Astrocyte (in vitro differentiated cells and primary cell): Measurements from ENCODE around the gene PHETA2. TPM values are rescaled to one million over a fixed set of nuclear protein-coding genes. Genes with fewer than 3 reads are reported as not detected.

Experiments
- DNase-seq: peaks from one replicate; pipeline ENCODE4 v3.0.0-alpha.2; 2010; ENCODE audit warnings: low read depth
- FAIRE-seq: peaks from 2 replicates; lab custom pipeline; 2011; peaks lifted over from hg19 to GRCh38; lab: Jason Lieb, UNC
- H2AFZ ChIP-seq: 2 replicates; pipeline ENCODE4 v1.6.0; 2012; ENCODE audit warnings: low read depth, low read length, inconsistent platforms
- H3K27ac ChIP-seq: 2 replicates; pipeline ENCODE4 v1.5.1; 2011; ENCODE audit warnings: low read depth, low read length, inconsistent platforms
- H3K27me3 ChIP-seq: 2 replicates; pipeline ENCODE4 v1.6.0; 2011; ENCODE audit warnings: low read length, inconsistent platforms; ENCODE audit not compliant: insufficient read depth
- H3K36me3 ChIP-seq: 2 replicates; pipeline ENCODE4 v1.5.1; 2011; ENCODE audit warnings: low read length, inconsistent platforms; ENCODE audit not compliant: insufficient read depth
- H3K4me1 ChIP-seq: 2 replicates; pipeline ENCODE4 v1.5.1; 2011; ENCODE audit warnings: low read length, inconsistent platforms; ENCODE audit not compliant: insufficient read depth
- H3K4me2 ChIP-seq: 2 replicates; pipeline ENCODE4 v1.6.0; 2012; ENCODE audit warnings: low read length, inconsistent platforms
- H3K4me3 ChIP-seq: 2 replicates; pipeline ENCODE4 v1.5.1; 2011; ENCODE audit warnings: low read depth, mild to moderate bottlenecking, low read length, inconsistent platforms; ENCODE audit not compliant: insufficient read depth
- H3K79me2 ChIP-seq: 2 replicates; pipeline ENCODE4 v1.6.0; 2012; ENCODE audit warnings: mild to moderate bottlenecking, low read length, inconsistent platforms; ENCODE audit not compliant: insufficient read depth
- H3K9ac ChIP-seq: 2 replicates; pipeline ENCODE4 v1.6.0; 2012; ENCODE audit warnings: mild to moderate bottlenecking, low read length, inconsistent platforms
- H3K9me3 ChIP-seq: 2 replicates; pipeline ENCODE4 v1.5.1; 2012; ENCODE audit warnings: low read depth, mild to moderate bottlenecking, low read length, inconsistent platforms; ENCODE audit not compliant: insufficient read depth
- H4K20me1 ChIP-seq: 2 replicates; pipeline ENCODE4 v1.6.0; 2012; ENCODE audit warnings: low read length, inconsistent platforms; ENCODE audit not compliant: insufficient read depth
- H3K27ac Mint-ChIP-seq: one replicate; pipeline ENCODE4 v1.8.0; 2021; ENCODE audit warnings: mild to moderate bottlenecking, mixed read lengths; ENCODE audit not compliant: unreplicated experiment
- H3K27me3 Mint-ChIP-seq: one replicate; pipeline ENCODE4 v1.8.0; 2021; ENCODE audit warnings: low read depth, mixed read lengths; ENCODE audit not compliant: unreplicated experiment
- H3K36me3 Mint-ChIP-seq: one replicate; pipeline ENCODE4 v1.8.0; 2021; ENCODE audit warnings: low read depth, mixed read lengths; ENCODE audit not compliant: unreplicated experiment
- H3K4me1 Mint-ChIP-seq: one replicate; pipeline ENCODE4 v1.8.0; 2021; ENCODE audit warnings: low read depth, mixed read lengths; ENCODE audit not compliant: unreplicated experiment
- H3K4me3 Mint-ChIP-seq: one replicate; pipeline ENCODE4 v1.8.0; 2021; ENCODE audit warnings: mild to moderate bottlenecking, moderate library complexity, mixed read lengths; ENCODE audit not compliant: unreplicated experiment
- H3K9me3 Mint-ChIP-seq: one replicate; pipeline ENCODE4 v1.8.0; 2021; ENCODE audit warnings: mild to moderate bottlenecking, mixed read lengths; ENCODE audit not compliant: unreplicated experiment
- CTCF ChIP-seq: IDR thresholded peaks from 2 replicates; pipeline ENCODE4 v1.5.1; 2011; ENCODE audit warnings: low read depth, mild to moderate bottlenecking, inconsistent platforms, low read length, moderate library complexity; ENCODE audit not compliant: insufficient read depth
- EZH2 ChIP-seq: IDR thresholded peaks from 2 replicates; pipeline ENCODE4 v1.6.1; 2012; ENCODE audit warnings: mild to moderate bottlenecking, low read length, inconsistent platforms; ENCODE audit not compliant: insufficient read depth
- total RNA-seq: library from RNA; stranded (reverse); gene quantifications from 2 replicates; pipeline ENCODE4 v1.2.1, GENCODE V29; 2021

PHETA2 gene
- total RNA-seq, 1 donor from 2014 or later, result 0.18 TPM

DNA sequence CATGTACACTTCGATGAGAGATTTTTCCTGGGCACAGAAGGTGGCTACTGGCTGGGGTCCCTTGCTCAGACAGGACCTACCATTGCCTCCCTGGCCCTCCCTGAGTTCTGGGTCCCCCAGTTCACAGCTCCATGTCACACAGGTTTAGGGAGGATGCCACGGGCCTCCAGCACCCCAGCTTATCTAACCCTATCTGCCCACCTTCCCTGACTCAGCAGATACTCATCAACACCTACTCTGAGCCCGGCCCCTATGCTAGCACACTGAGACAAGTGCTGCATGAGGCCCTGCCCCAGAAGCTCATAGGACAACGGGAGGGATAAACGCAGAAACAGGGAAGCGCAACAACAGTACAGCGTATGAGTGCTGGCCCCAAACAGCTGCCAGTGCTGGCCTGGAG is 13.0 kb upstream of the PHETA2 start:
- Histone ChIP-seq H2AFZ (no peak overlapping the region), H3K4me3 (no peak overlapping the region), H3K4me2 (no peak overlapping the region), H3K27me3 (no peaks in the 10 kb centered on the region), H3K9ac (no peak overlapping the region), H3K4me1 (no peaks in the 10 kb centered on the region), H3K79me2 (no peaks in the 10 kb centered on the region), H4K20me1 (no peaks in the 10 kb centered on the region), H3K27ac (no peak overlapping the region), H3K9me3 (no peaks in the 10 kb centered on the region), H3K36me3 (peaks cover 5% of the 10 kb centered on the region)
- DNase-seq (no peak), FAIRE-seq (no peak)
- Mint-ChIP-seq H3K36me3 (peaks cover 27% of the 10 kb centered on the region), H3K4me3 (no peak overlapping the region), H3K9me3 (peaks cover 14% of the 10 kb centered on the region), H3K4me1 (no peaks in the 10 kb centered on the region), H3K27ac (no peak overlapping the region), H3K27me3 (no peaks in the 10 kb centered on the region)
- TF ChIP-seq CTCF, result no peak

- DNase-seq (no peak), FAIRE-seq (no peak)
- Histone ChIP-seq H3K4me1 (no peaks in the 10 kb centered on the region), H2AFZ (no peak overlapping the region), H3K27me3 (no peaks in the 10 kb centered on the region), H3K27ac (no peak overlapping the region), H3K9ac (no peak overlapping the region), H3K4me2 (no peak overlapping the region), H3K36me3 (peaks cover 5% of the 10 kb centered on the region), H3K79me2 (no peaks in the 10 kb centered on the region), H4K20me1 (no peaks in the 10 kb centered on the region), H3K9me3 (no peaks in the 10 kb centered on the region), H3K4me3 (no peak overlapping the region)
- Mint-ChIP-seq H3K27me3 (no peaks in the 10 kb centered on the region), H3K4me3 (no peak overlapping the region), H3K27ac (no peak overlapping the region), H3K4me1 (no peaks in the 10 kb centered on the region), H3K36me3 (peaks cover 29% of the 10 kb centered on the region), H3K9me3 (peaks cover 3% of the 10 kb centered on the region)
- TF ChIP-seq CTCF (no peak), EZH2 (no peak)
Measured at GRCh38 chr22:42062506-42063170, 11.4 kb upstream of the PHETA2 start.

DNA sequence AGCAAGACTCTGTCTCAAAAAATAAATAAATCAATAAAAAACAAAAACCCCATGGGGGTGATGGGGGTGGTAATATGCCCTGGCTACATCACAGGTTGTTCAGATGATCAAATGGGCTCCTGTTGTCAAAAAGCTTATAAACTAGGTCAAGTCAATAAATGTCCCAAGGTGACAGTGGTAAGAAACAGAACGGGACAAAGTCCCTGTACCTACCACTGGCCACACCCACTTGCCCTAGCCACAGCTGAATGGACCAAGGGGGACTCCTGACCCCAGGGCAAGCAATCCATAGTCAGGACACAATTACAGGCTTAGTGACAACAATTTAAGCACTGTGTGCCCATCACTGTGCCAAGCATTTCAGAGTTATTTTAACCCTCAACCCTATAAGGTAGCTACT is 9.4 kb upstream of the PHETA2 start:
- Histone ChIP-seq H3K27ac (no peak overlapping the region), H3K79me2 (no peaks in the 10 kb centered on the region), H3K9me3 (no peaks in the 10 kb centered on the region), H4K20me1 (no peaks in the 10 kb centered on the region), H3K4me2 (no peak overlapping the region), H2AFZ (no peak overlapping the region), H3K27me3 (no peaks in the 10 kb centered on the region), H3K36me3 (peaks cover 2% of the 10 kb centered on the region), H3K4me1 (no peaks in the 10 kb centered on the region), H3K9ac (no peak overlapping the region), H3K4me3 (no peak overlapping the region)
- Mint-ChIP-seq H3K27ac (no peak overlapping the region), H3K9me3 (no peaks in the 10 kb centered on the region), H3K4me3 (no peak overlapping the region), H3K4me1 (no peaks in the 10 kb centered on the region), H3K36me3 (peaks cover 23% of the 10 kb centered on the region), H3K27me3 (no peaks in the 10 kb centered on the region)
- no peak for TF ChIP-seq CTCF
- FAIRE-seq, result no peak
- no peak for DNase-seq
